NCI-H446 (cell line): ENCODE measurements around the gene NOL6.
"Not testable (repeated sequence)": the region's sequence is repeated elsewhere in the genome, so short reads cannot be mapped to it uniquely, and the experiment has no call there.

Experiments used
- DNase-seq, 2 experiments: peaks; one replicate each; lab custom pipeline; 2025; lab: John Stamatoyannopoulos, UW

NOL6 gene

GRCh38 chr9:33473643-33474352 is at the start of gene NOL6:
Gene NOL6, minus strand, starts transcription at chr9:33473924. Its CDS starts 82 bp downstream, at chr9:33473842.
- DNase-seq = peak; percentile 98 to 99

- DNase-seq = not testable (repeated sequence)
Measured at GRCh38 chr9:33521861-33522260, 48.1 kb upstream of the NOL6 start.

- DNase-seq = not testable (repeated sequence)
Measured at GRCh38 chr9:33517934-33518577, 44.3 kb upstream of the NOL6 start.

- DNase-seq = peak in 1 of 2 experiments; percentile 54
Measured at GRCh38 chr9:33517373-33517772, 43.6 kb upstream of the NOL6 start.

GRCh38 chr9:33516397-33516796 is 42.7 kb upstream of the NOL6 start:
- DNase-seq = not testable (repeated sequence)

GRCh38 chr9:33515342-33515995 is 41.7 kb upstream of the NOL6 start:
- not testable (repeated sequence) for DNase-seq

GRCh38 chr9:33512535-33512934 is 38.8 kb upstream of the NOL6 start:
- not testable (repeated sequence) for DNase-seq

GRCh38 chr9:33511184-33511517 is 37.4 kb upstream of the NOL6 start:
- DNase-seq = not testable (repeated sequence)

GRCh38 chr9:33510262-33511183 is 36.8 kb upstream of the NOL6 start:
- peak; percentile 72 to 76 for DNase-seq

- no peak for DNase-seq
Measured at GRCh38 chr9:33506626-33507370, 33.1 kb upstream of the NOL6 start.

GRCh38 chr9:33498387-33498786 is 24.7 kb upstream of the NOL6 start:
- DNase-seq = peak in 1 of 2 experiments; percentile 12

- not testable (repeated sequence) for DNase-seq
Measured at GRCh38 chr9:33493819-33494218, 20.1 kb upstream of the NOL6 start.

- no peak for DNase-seq
Measured at GRCh38 chr9:33489066-33489465, 15.3 kb upstream of the NOL6 start.

- not testable (repeated sequence) for DNase-seq
Measured at GRCh38 chr9:33485312-33485711, 11.6 kb upstream of the NOL6 start.

- no peak for DNase-seq
Measured at GRCh38 chr9:33480976-33481375, 7.3 kb upstream of the NOL6 start.

- no peak for DNase-seq
Measured at GRCh38 chr9:33480106-33480505, 6.4 kb upstream of the NOL6 start.

GRCh38 chr9:33476503-33476902 is 2.8 kb upstream of the NOL6 start:
- DNase-seq = no peak

- no peak for DNase-seq
Measured at GRCh38 chr9:33475357-33475756, 1.6 kb upstream of the NOL6 start.

GRCh38 chr9:33472881-33473615 is 676 bp downstream of the NOL6 start:
- no peak for DNase-seq

GRCh38 chr9:33472171-33472880 is 1.4 kb downstream of the NOL6 start:
- no peak for DNase-seq
